ENCODE results near the gene IL4I1. TPM values are rescaled to one million over a fixed set of nuclear protein-coding genes. Genes with fewer than 3 reads are reported as not detected.

Gene IL4I1
- polyA plus RNA-seq, 3 donors = 5.6 to 7.6 (median 7.0) TPM

DNA sequence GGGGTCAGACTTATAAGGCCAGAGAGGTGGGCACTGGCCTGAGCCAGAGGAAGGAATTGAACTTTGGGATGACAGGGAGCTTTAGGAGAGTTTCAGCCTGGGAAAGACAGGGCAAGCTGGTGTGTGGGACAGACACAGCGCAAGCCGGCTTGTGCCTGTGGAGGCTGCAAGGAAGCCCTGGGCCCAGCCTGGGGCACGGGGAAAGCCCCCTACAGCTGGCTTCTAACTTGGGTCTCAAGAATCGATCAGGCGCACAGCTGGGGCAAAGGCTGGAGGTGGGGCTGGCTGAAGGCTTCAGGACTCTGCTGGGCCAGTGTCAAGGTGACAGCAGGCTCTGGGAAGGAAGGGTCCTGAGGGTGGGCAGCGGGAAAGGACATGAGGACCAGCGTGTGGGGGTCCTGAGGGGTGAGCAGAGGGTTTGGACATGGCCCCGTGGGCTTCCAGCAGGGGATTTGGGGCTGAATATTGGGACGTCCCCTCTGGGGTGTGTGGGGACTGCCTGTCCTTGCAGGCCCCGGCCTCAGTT, 42.8 kb downstream of the IL4I1 start:
- H3K27me3 Mint-ChIP-seq (ENCODE audit: low read depth in 3 of 3) = peaks cover 15 to 16% (median 15%) of the 10 kb centered on the region in 3 donors

DNA sequence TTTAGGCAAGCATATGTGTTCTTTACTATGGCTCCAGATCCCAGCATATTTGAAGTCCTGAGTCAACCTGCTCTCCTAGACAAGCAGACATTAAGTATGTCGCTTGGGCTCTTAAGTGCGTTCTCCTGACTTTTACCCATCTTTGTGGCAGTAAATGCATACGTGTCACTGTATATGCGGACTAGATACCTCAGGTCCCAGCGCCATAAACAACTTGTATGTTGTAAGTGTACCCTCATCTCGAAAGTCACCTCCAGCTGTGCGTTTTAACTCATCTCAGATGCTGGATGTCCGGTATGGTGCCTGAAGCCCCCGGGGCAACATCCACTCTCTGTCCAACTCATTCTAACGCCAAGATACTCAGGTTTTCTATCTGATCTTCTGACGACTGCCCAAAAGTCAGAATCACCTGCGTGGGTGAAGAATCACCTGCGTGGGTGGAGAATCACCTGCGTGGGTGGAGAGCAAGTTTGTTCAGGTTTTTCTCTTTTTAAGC, 44.0 kb downstream of the IL4I1 start:
- Histone ChIP-seq H2AFZ (ENCODE audit: insufficient read depth, low read depth, low read length, poor library complexity, severe bottlenecking) (no peak overlapping the region), H3K4me1 (ENCODE audit: control insufficient read depth in 1 of 2, insufficient read depth in 2 of 2, low read length in 2 of 2) (peaks cover 32 to 40% of the 10 kb centered on the region in 2 donors), H4K20me1 (ENCODE audit: insufficient read depth, low read length) (peaks cover 57% of the 10 kb centered on the region), H3K36me3 (replicated peaks in 1 of 2; ENCODE audit: control insufficient read depth in 1 of 2, insufficient read depth in 2 of 2, low read length in 2 of 2) (peaks cover 0 to 12% of the 10 kb centered on the region in 2 donors), H3K27ac (ENCODE audit: low read depth in 1 of 2, low read length in 2 of 2) (no peak overlapping the region), H3K9me3 (replicated peaks in 1 of 2; ENCODE audit: control insufficient read depth in 1 of 2, insufficient read depth in 1 of 2, low read length in 2 of 2) (peaks cover 4% of the 10 kb centered on the region in 2 donors), H3K27me3 (ENCODE audit: control insufficient read depth in 2 of 2, insufficient read depth in 2 of 2, low read length in 2 of 2) (peaks cover 7 to 12% of the 10 kb centered on the region in 2 donors), H3K4me3 (replicated peaks in 1 of 3; ENCODE audit: low read depth in 2 of 3, low read length in 3 of 3) (peak overlapping the region in 1 of 3 experiments; percentile 99), H3K4me2 (replicated peaks; ENCODE audit: extremely low read depth, low read length, poor library complexity, severe bottlenecking) (peak overlapping the region; percentile 96), H3K79me2 (ENCODE audit: insufficient read depth, low read length) (peaks cover 20% of the 10 kb centered on the region), H3K9ac (ENCODE audit: insufficient read depth, low read length, poor library complexity, severe bottlenecking) (no peak overlapping the region)
- H3K27me3 Mint-ChIP-seq (ENCODE audit: low read depth in 3 of 3) = peaks cover 15 to 17% (median 15%) of the 10 kb centered on the region in 3 donors
- DNase-seq = no peak
- H3K36me3 Mint-ChIP-seq = peaks cover 9 to 22% of the 10 kb centered on the region in 2 donors
- peak overlapping the region; percentile 71 to 86 for H3K4me3 Mint-ChIP-seq
- TF ChIP-seq, protein P1, sequence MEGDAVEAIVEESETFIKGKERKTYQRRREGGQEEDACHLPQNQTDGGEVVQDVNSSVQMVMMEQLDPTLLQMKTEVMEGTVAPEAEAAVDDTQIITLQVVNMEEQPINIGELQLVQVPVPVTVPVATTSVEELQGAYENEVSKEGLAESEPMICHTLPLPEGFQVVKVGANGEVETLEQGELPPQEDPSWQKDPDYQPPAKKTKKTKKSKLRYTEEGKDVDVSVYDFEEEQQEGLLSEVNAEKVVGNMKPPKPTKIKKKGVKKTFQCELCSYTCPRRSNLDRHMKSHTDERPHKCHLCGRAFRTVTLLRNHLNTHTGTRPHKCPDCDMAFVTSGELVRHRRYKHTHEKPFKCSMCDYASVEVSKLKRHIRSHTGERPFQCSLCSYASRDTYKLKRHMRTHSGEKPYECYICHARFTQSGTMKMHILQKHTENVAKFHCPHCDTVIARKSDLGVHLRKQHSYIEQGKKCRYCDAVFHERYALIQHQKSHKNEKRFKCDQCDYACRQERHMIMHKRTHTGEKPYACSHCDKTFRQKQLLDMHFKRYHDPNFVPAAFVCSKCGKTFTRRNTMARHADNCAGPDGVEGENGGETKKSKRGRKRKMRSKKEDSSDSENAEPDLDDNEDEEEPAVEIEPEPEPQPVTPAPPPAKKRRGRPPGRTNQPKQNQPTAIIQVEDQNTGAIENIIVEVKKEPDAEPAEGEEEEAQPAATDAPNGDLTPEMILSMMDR (IDR thresholded peaks at IDR 0.05) = no peak
- no peak overlapping the region for H3K27ac Mint-ChIP-seq
- intact Hi-C loops (cut with micrococcal nuclease) = loop anchor here in 1 of 2 donors (5.0 kb wide), 1 partner anchor 35 kb away; the partner anchor contains the start of gene MED25
- 94% methylated on average over 8 of the region's 14 CpGs for WGBS (ENCODE audit: insufficient coverage)
- H3K9me3 Mint-ChIP-seq = peaks cover 4 to 9% (median 8%) of the 10 kb centered on the region in 7 donors
- peaks cover 40% of the 10 kb centered on the region for H3K4me1 Mint-ChIP-seq

More for the DNA sequence above, 42.8 kb downstream of the IL4I1 start:
- Mint-ChIP-seq H3K4me1 (peaks cover 30% of the 10 kb centered on the region), H3K4me3 (peak overlapping the region in 1 of 2 donors; percentile 16), H3K36me3 (peaks cover 17 to 34% of the 10 kb centered on the region in 2 donors), H3K27ac (peak overlapping the region in 3 of 7 donors; percentile 16 to 74 (median 19)), H3K9me3 (peaks cover 4 to 8% (median 7%) of the 10 kb centered on the region in 7 donors)
- intact Hi-C loops (cut with micrococcal nuclease) = loop anchor here in 1 of 2 donors (5.0 kb wide), 1 partner anchor 37 kb away; the partner anchor contains the start of gene MED25
- 98% methylated on average over 5 of the region's 10 CpGs for WGBS (ENCODE audit: insufficient coverage)
- Histone ChIP-seq H3K4me1 (ENCODE audit: control insufficient read depth in 1 of 2, insufficient read depth in 2 of 2, low read length in 2 of 2) (peaks cover 20 to 29% of the 10 kb centered on the region in 2 donors), H3K79me2 (ENCODE audit: insufficient read depth, low read length) (peaks cover 20% of the 10 kb centered on the region), H3K4me3 (replicated peaks in 1 of 3; ENCODE audit: low read depth in 2 of 3, low read length in 3 of 3) (no peak overlapping the region), H3K9me3 (replicated peaks in 1 of 2; ENCODE audit: control insufficient read depth in 1 of 2, insufficient read depth in 1 of 2, low read length in 2 of 2) (peaks cover 4% of the 10 kb centered on the region in 2 donors), H3K36me3 (replicated peaks in 1 of 2; ENCODE audit: control insufficient read depth in 1 of 2, insufficient read depth in 2 of 2, low read length in 2 of 2) (peaks cover 10 to 25% of the 10 kb centered on the region in 2 donors), H2AFZ (ENCODE audit: insufficient read depth, low read depth, low read length, poor library complexity, severe bottlenecking) (no peak overlapping the region), H4K20me1 (ENCODE audit: insufficient read depth, low read length) (peaks cover 68% of the 10 kb centered on the region), H3K27ac (ENCODE audit: low read depth in 1 of 2, low read length in 2 of 2) (no peak overlapping the region), H3K9ac (ENCODE audit: insufficient read depth, low read length, poor library complexity, severe bottlenecking) (no peak overlapping the region), H3K4me2 (replicated peaks; ENCODE audit: extremely low read depth, low read length, poor library complexity, severe bottlenecking) (no peak overlapping the region), H3K27me3 (ENCODE audit: control insufficient read depth in 2 of 2, insufficient read depth in 2 of 2, low read length in 2 of 2) (peaks cover 7 to 12% of the 10 kb centered on the region in 2 donors)
- no peak for DNase-seq
- TF ChIP-seq, protein P1 (IDR thresholded peaks at IDR 0.05) = no peak
